Subcutaneous abdominal adipose tissue (tissue), 5 donors: Measurements from ENCODE around the gene TNFSF8.

Experiments used
- H3K27ac ChIP-seq: one replicate; pipeline ENCODE4 v1.7.0; 2013; ENCODE audit warnings: low read depth, mild to moderate bottlenecking, inconsistent platforms, low read length, moderate library complexity
- H3K27me3 ChIP-seq, 5 donors: one replicate each; pipeline ENCODE4 v1.7.0; 2013; ENCODE audit warnings: low read length in 5 of 5, inconsistent platforms in 1 of 5; ENCODE audit not compliant: control insufficient read depth in 5 of 5, insufficient read depth in 4 of 5
- H3K36me3 ChIP-seq, 5 donors: one replicate each; pipeline ENCODE4 v1.7.0; 2013; ENCODE audit warnings: low read length in 5 of 5; ENCODE audit not compliant: control insufficient read depth in 5 of 5, insufficient read depth in 5 of 5
- H3K4me1 ChIP-seq, 5 donors: one replicate each; pipeline ENCODE4 v1.7.0; 2013; ENCODE audit warnings: low read length in 5 of 5, mild to moderate bottlenecking in 3 of 5, moderate library complexity in 1 of 5; ENCODE audit not compliant: control insufficient read depth in 5 of 5, insufficient read depth in 5 of 5
- H3K4me3 ChIP-seq, 5 donors: one replicate each; pipeline ENCODE4 v1.7.0; 2013; ENCODE audit warnings: low read length in 5 of 5, low read depth in 1 of 5
- H3K9ac ChIP-seq, 5 donors: one replicate each; pipeline ENCODE4 v1.7.0; 2013; ENCODE audit warnings: low read length in 5 of 5, mild to moderate bottlenecking in 4 of 5, moderate library complexity in 3 of 5
- H3K9me3 ChIP-seq, 5 donors: one replicate each; pipeline ENCODE4 v1.7.0; 2013; ENCODE audit warnings: low read length in 5 of 5; ENCODE audit not compliant: control insufficient read depth in 5 of 5
- donor health status: healthy.
- donor health status: healthy.
- donor health status: healthy.
- donor health status: healthy.
- donor health status: healthy.

The TNFSF8 gene, protein sequence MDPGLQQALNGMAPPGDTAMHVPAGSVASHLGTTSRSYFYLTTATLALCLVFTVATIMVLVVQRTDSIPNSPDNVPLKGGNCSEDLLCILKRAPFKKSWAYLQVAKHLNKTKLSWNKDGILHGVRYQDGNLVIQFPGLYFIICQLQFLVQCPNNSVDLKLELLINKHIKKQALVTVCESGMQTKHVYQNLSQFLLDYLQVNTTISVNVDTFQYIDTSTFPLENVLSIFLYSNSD

DNA sequence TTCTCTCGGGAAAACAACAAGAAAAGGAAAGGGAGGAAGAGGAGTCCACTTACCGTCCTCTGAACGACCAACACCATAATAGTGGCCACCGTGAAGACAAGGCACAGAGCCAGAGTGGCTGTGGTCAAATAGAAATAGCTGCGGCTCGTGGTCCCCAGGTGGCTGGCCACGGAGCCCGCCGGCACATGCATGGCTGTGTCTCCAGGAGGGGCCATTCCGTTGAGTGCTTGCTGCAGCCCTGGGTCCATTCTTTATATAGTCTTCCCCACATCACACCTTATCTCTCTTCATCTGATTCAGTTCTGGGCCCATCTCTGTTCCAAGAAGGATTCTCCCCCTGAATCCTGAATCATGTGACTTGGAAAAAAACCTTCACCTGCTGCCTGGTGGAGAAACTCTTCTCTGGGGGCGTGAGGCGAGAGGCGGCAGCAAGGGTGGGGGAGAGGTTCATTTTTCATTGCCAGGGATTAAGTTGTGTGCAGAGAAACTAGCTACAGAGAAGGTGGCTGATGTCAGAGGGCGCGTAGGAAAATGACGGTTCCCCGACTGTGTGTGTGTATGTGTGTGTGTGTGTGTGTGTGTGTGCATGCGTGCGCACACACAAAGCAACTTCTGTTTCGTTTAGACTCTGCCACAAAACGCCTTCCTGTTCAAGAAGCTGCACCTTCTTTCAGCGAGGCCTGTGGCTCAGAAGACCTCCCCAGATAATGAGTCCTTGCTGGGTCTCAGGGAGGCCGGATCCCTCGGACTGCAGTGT is at the start of gene TNFSF8:
TSS of gene TNFSF8 (minus strand) at position 536 of the 757 bp plus-strand sequence. CDS start at position 248, 288 bp downstream.
- no peaks in the 10 kb centered on the region for H3K9me3 ChIP-seq
- H3K4me3 ChIP-seq, result peak within 1 kb of the TSS; percentile 38 to 59 (median 51)
- H3K4me1 ChIP-seq, result peaks cover 0 to 8% (median 5%) of the 10 kb centered on the region in 5 donors
- H3K36me3 ChIP-seq, result no peaks in the 10 kb centered on the region
- peak within 1 kb of the TSS in 2 of 5 donors; percentile 35 to 41 for H3K9ac ChIP-seq
- H3K27ac ChIP-seq, result no peak within 1 kb of the TSS
- H3K27me3 ChIP-seq, result no peaks in the 10 kb centered on the region

DNA sequence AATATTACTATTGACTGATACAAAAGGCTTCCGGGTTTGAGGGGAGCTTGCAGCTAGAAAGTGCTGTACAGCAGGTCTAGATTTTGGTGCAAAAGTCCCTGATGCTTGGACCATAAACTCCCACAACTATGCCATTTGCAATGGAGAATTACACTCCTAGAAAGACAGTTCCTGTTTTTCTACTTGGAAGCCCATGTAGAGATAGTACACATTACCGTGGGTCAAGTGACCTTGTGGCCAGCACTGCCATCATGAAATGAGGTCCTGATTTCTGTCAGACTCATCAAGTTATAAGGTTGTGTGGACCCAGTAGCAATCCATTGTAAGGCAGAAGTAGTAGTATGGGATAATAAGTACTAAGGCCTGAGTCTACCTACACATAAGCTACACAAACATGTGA is 42.8 kb upstream of the TNFSF8 start:
- no peaks in the 10 kb centered on the region for H3K36me3 ChIP-seq
- no peak overlapping the region for H3K9ac ChIP-seq
- no peaks in the 10 kb centered on the region for H3K9me3 ChIP-seq
- no peak overlapping the region for H3K4me3 ChIP-seq
- H3K27ac ChIP-seq, result no peak overlapping the region
- peaks cover 0 to 5% (median 4%) of the 10 kb centered on the region in 5 donors for H3K4me1 ChIP-seq
- no peaks in the 10 kb centered on the region for H3K27me3 ChIP-seq

DNA sequence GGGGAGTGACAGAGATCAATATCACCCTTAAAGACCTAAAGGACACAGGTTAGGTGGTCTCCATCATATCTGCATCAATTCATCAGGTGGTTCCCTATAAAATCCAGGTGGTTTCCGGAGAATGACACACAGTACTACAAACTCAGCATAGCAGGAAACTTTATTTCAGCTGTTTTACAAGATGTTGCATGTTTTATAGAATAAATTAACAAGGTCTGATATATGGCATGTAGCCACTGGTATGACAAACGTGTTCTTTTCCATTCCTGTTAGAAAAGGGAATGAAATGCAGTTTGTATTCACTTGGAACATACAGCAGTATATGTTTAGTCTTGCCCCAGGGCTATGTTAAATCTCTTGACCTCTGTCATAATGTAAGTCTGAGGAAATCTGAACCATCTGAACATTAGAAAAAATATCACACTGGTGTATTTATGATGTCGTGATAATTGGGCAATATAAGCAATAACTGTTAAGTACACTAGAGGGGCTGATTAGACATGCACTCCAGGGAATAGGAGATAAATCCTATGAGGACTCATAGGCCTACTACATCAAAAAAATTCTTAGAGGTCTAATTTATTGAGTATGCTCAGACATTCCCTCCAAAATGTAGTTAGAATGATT is 42.2 kb upstream of the TNFSF8 start:
- no peak overlapping the region for H3K4me3 ChIP-seq
- H3K9ac ChIP-seq, result no peak overlapping the region

DNA sequence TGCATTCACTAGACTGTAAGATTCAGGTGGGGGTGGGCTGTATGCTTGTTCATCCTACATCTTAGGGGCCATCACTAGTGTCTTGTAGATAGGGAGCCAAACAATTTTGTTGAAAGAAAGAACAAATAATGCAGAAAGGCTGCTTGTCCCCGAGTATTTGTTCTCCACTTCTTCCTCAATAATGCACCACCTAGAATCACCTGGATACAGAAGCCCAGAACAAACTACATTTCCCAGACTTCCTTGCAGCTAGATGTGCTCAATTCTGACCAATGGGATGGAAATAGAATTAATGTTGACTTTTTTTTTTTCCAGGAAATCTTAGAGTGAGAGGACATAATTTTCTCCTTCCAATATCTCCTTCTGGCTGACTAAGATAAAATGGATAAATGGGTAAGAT is 38.9 kb upstream of the TNFSF8 start:
- Histone ChIP-seq H3K36me3 (no peaks in the 10 kb centered on the region), H3K4me1 (peaks cover 0 to 5% (median 4%) of the 10 kb centered on the region in 5 donors), H3K27me3 (no peaks in the 10 kb centered on the region), H3K9ac (no peak overlapping the region), H3K27ac (no peak overlapping the region), H3K9me3 (peaks cover 0 to 4% (median 0%) of the 10 kb centered on the region in 5 donors), H3K4me3 (no peak overlapping the region)

More for the DNA sequence above, 42.2 kb upstream of the TNFSF8 start:
- Histone ChIP-seq H3K27me3 (no peaks in the 10 kb centered on the region), H3K36me3 (no peaks in the 10 kb centered on the region), H3K4me1 (peaks cover 0 to 5% (median 4%) of the 10 kb centered on the region in 5 donors), H3K27ac (no peak overlapping the region), H3K9me3 (no peaks in the 10 kb centered on the region)

DNA sequence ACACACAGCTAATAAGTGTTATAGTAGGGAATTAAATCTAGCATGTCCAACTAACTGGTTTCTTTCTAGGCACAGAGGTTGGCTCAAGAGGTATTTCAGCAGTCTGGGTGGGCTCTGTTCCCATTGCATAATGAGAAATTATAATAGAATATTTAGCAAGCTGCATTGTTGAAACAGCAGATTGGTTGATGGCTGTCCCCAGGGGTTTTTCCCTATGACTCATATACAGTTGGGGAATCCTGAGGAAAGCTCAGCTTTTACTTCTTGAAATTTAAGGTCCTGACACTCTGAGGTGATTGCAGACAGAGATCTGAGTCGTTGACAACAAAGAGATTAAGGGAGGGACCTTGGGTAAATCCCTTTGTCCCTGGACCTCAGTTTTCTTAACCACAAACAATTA is 38.3 kb upstream of the TNFSF8 start:
- Histone ChIP-seq H3K9me3 (peaks cover 0 to 4% (median 0%) of the 10 kb centered on the region in 5 donors), H3K4me3 (no peak overlapping the region), H3K4me1 (peaks cover 0 to 5% (median 4%) of the 10 kb centered on the region in 5 donors), H3K27ac (no peak overlapping the region), H3K9ac (no peak overlapping the region), H3K27me3 (no peaks in the 10 kb centered on the region), H3K36me3 (no peaks in the 10 kb centered on the region)

DNA sequence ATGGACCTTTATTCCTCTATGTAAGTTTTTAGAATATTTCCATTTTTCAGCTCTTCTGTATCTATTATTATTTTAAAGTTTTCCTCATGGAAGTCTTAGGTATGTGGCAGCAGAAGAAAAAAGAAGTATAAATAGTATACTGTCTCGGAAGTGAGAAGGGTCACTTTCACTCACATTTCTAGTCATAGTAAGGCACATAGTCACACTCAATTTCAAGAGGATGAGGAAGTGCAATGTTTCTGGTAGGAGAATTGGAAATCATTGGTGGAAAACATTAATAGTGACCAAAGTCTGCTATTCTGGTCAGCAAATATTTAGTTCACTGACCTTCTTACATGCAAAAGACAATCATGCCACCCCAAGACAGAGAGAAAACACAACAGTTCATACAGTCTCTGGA is 35.2 kb upstream of the TNFSF8 start:
- peaks cover 0 to 5% (median 4%) of the 10 kb centered on the region in 5 donors for H3K4me1 ChIP-seq
- H3K27me3 ChIP-seq, result no peaks in the 10 kb centered on the region
- no peak overlapping the region for H3K4me3 ChIP-seq
- H3K9me3 ChIP-seq, result peaks cover 0 to 16% (median 4%) of the 10 kb centered on the region in 5 donors
- H3K9ac ChIP-seq, result no peak overlapping the region
- H3K27ac ChIP-seq, result no peak overlapping the region
- no peaks in the 10 kb centered on the region for H3K36me3 ChIP-seq

DNA sequence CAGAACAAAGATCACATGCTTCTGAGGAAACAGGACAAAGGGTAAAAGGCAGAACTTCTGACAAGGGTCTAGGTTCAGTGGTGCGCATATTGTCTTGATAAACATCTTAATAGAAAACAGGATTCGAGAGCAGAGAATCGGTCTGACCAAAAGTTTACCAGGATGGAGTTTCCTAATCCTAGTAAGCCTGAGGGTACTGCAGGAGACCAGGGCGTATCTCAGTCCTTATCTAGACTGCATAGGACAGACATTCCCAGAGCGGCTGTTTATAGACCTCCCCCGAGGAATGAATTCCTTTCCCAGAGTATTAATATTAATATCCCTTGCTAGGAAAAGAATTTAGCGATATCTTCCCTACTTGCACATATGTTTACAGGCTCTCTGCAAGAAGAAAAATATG is 32.4 kb upstream of the TNFSF8 start:
- Histone ChIP-seq H3K27ac (no peak overlapping the region), H3K27me3 (no peaks in the 10 kb centered on the region), H3K4me3 (no peak overlapping the region), H3K9ac (no peak overlapping the region), H3K36me3 (no peaks in the 10 kb centered on the region), H3K9me3 (peaks cover 0 to 23% (median 4%) of the 10 kb centered on the region in 5 donors), H3K4me1 (peaks cover 0 to 7% (median 4%) of the 10 kb centered on the region in 5 donors)

DNA sequence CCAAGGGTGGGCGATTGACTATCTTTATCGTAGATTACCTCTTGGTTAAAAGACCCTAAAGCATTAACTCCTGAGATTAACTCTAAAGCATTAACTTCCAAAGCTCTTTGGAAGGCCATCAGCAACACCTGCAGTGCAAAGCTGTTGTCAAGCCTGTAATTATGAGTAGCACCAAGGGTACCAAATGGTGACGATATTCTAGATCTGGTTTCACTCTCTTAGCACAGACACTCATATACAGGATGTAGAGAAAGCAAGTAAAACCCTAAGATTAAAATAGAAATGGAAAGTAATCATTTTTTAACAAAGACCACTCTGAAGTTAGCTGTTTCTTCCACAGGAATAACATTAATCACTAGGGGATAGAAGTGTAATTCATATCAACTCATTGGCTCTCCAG is 29.9 kb upstream of the TNFSF8 start:
- Histone ChIP-seq H3K4me3 (no peak overlapping the region), H3K27me3 (no peaks in the 10 kb centered on the region), H3K27ac (no peak overlapping the region), H3K9me3 (peaks cover 0 to 23% (median 4%) of the 10 kb centered on the region in 5 donors), H3K36me3 (no peaks in the 10 kb centered on the region), H3K4me1 (peaks cover 0 to 9% (median 7%) of the 10 kb centered on the region in 5 donors), H3K9ac (no peak overlapping the region)

DNA sequence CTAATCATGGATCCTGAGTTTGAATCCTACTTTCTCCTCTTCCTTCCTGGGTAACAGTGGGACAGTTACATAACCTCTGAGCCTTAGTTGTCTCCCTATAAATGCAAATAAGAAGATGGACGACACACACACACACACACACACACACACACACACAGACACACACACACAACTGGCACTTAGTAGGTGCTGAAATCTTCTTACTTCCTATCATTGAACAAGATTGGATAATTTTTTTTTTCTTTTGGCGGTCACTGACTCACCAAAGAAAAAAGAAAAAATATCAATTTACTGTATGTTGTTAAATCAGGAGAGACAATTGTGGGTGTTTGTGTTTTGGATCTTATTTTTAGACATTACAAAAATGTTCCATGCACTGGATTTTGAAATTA is 28.4 kb upstream of the TNFSF8 start:
- Histone ChIP-seq H3K36me3 (no peaks in the 10 kb centered on the region), H3K4me1 (peaks cover 3 to 20% (median 19%) of the 10 kb centered on the region in 5 donors), H3K27me3 (no peaks in the 10 kb centered on the region), H3K27ac (no peak overlapping the region), H3K4me3 (no peak overlapping the region), H3K9me3 (peaks cover 0 to 23% (median 4%) of the 10 kb centered on the region in 5 donors), H3K9ac (no peak overlapping the region)
